ENCODE measurements around the gene ATP2B1.

The ATP2B1 gene

GRCh38 chr12:89565002-89565401, 143.6 kb downstream of the ATP2B1 start:
- DNase-seq (ENCODE audit: low read depth) = no peak
- TF ChIP-seq CTCF (conservative IDR thresholded peaks at IDR 0.05; ENCODE audit: control insufficient read depth, insufficient read depth, low read depth, low read length) = no peak
- H3K4me3 ChIP-seq (ENCODE audit: control insufficient read depth, low read depth, low read length) = no peak overlapping the region

DNA sequence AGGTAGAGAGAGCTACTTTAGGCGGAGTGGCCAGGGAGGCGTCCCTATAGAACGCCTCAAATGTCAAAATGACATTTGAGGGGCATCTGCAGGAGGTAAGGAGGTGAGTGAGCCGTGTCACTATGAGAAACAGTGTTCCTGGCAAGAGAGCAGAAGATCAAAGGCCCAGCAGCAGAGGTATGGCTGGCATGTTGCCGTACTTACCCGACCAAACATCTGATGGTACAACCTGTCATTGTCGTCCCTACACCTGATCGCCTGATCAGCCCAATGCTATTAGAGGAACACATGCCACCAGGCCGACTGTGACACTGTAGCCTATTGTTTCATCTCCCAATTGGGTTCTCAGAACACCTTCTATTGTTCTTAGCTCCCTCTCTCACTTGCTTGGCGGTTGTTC, 148.9 kb downstream of the ATP2B1 start:
- no peak overlapping the region for H3K4me3 ChIP-seq (ENCODE audit: control insufficient read depth, low read depth, low read length)
- TF ChIP-seq CTCF (conservative IDR thresholded peaks at IDR 0.05; ENCODE audit: control insufficient read depth, insufficient read depth, low read depth, low read length) = no peak
- DNase-seq (ENCODE audit: low read depth) = no peak

- TF ChIP-seq CTCF (conservative IDR thresholded peaks at IDR 0.05; ENCODE audit: control insufficient read depth, insufficient read depth, low read depth, low read length) = no peak
- no peak overlapping the region for H3K4me3 ChIP-seq (ENCODE audit: control insufficient read depth, low read depth, low read length)
- no peak for DNase-seq (ENCODE audit: low read depth)
Measured at GRCh38 chr12:89556976-89557375, 151.7 kb downstream of the ATP2B1 start.

GRCh38 chr12:89552376-89552775, 156.3 kb downstream of the ATP2B1 start:
- H3K4me3 ChIP-seq (ENCODE audit: control insufficient read depth, low read depth, low read length) = no peak overlapping the region
- DNase-seq (ENCODE audit: low read depth) = no peak
- no peak for TF ChIP-seq CTCF (conservative IDR thresholded peaks at IDR 0.05; ENCODE audit: control insufficient read depth, insufficient read depth, low read depth, low read length)

DNA sequence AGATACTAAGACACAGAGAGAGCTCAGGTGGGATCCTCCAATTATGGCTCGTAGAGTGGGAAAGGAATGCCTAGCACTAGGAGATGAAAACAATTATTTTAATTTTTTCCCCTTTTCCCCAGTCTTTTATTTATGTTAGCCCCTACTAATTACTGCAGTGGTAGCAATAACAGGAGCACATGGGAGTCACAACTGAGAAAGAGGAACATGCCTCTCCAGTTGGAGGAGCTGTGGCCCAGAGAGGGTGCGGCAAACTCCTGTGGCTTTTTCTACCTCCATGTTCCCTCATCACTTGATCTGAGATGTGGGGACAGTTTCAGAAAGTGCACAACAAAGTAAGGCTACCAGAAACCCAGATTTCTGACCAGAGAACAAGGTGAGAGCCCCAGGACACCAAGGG, 156.9 kb downstream of the ATP2B1 start:
- no peak overlapping the region for H3K4me3 ChIP-seq (ENCODE audit: control insufficient read depth, low read depth, low read length)
- no peak for DNase-seq (ENCODE audit: low read depth)
- TF ChIP-seq CTCF (conservative IDR thresholded peaks at IDR 0.05; ENCODE audit: control insufficient read depth, insufficient read depth, low read depth, low read length) = no peak

DNA sequence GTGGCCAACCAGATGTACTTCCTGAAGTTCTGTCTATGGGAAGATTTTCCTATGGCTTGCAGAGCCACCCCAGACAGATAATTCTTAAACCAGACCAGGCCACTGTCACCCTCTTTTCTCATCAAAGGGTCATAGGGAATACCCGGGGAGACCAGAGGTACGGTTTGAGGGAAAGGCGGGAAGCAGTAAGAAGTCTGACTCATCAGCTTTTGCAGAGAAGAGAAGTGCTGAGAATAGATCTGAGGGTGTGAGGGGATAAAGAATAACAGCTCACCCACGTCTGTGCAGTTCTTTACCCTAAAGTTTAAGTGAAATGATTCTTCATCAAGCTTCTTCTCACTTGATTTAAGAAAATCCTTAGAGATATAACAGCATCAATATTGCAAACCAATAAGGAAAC, 161.5 kb downstream of the ATP2B1 start:
- TF ChIP-seq CTCF (conservative IDR thresholded peaks at IDR 0.05; ENCODE audit: control insufficient read depth, insufficient read depth, low read depth, low read length) = no peak
- H3K4me3 ChIP-seq (ENCODE audit: control insufficient read depth, low read depth, low read length) = no peak overlapping the region
- no peak for DNase-seq (ENCODE audit: low read depth)

DNA sequence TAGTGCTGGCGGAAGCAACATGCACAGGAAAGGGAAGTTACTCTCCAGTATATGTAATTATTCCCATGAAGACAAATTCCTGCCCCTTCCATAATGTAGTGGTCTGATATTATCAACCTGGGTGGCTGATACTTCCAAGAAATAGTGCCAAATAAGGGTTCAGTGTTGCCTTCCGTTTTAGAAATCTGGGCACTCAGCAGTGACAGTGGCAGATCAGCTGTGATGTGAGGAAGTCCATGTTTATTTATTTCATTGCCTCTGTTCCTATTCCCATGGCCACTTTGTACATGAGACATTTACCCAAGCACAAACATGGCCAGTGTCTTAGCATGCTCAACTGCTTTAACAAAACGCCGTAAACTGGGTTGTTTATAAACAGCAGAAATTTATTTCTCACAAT, 162.5 kb downstream of the ATP2B1 start:
- no peak overlapping the region for H3K4me3 ChIP-seq (ENCODE audit: control insufficient read depth, low read depth, low read length)
- no peak for TF ChIP-seq CTCF (conservative IDR thresholded peaks at IDR 0.05; ENCODE audit: control insufficient read depth, insufficient read depth, low read depth, low read length)
- no peak for DNase-seq (ENCODE audit: low read depth)
